GM20431 (cell line): ENCODE results near the gene RIPOR3.

Experiments
- in situ Hi-C: fragments of 300-500 bp; cut with MseI, MboI; formaldehyde crosslinking; loops from one replicate; pipeline ENCODE4 v1.15.0; 2020; ENCODE audit warnings: low sequenced_read_pairs; ENCODE audit not compliant: unreplicated experiment

The RIPOR3 gene

GRCh38 chr20:50565383-50565782 lies 126.0 kb downstream of the RIPOR3 start:
- in situ Hi-C loops = no loop called here

- in situ Hi-C loops = no loop called here
Observed at GRCh38 chr20:50563133-50563944, 128.0 kb downstream of the RIPOR3 start.

- in situ Hi-C loops = no loop called here
Observed at GRCh38 chr20:50562262-50562701, 129.1 kb downstream of the RIPOR3 start.

- in situ Hi-C loops = no loop called here
Observed at GRCh38 chr20:50561379-50562078, 129.8 kb downstream of the RIPOR3 start.

GRCh38 chr20:50560867-50561266 lies 130.5 kb downstream of the RIPOR3 start:
- in situ Hi-C loops = no loop called here

GRCh38 chr20:50559856-50560638 lies 131.3 kb downstream of the RIPOR3 start:
- in situ Hi-C loops = no loop called here

GRCh38 chr20:50559149-50559548 lies 132.2 kb downstream of the RIPOR3 start:
- in situ Hi-C loops = no loop called here

- in situ Hi-C loops = no loop called here
Observed at GRCh38 chr20:50558483-50558925, 132.8 kb downstream of the RIPOR3 start.

- in situ Hi-C loops = no loop called here
Observed at GRCh38 chr20:50557549-50558134, 133.7 kb downstream of the RIPOR3 start.

- in situ Hi-C loops = no loop called here
Observed at GRCh38 chr20:50555662-50556061, 135.7 kb downstream of the RIPOR3 start.

- in situ Hi-C loops = no loop called here
Observed at GRCh38 chr20:50554694-50555579, 136.4 kb downstream of the RIPOR3 start.

GRCh38 chr20:50552979-50553378 lies 138.4 kb downstream of the RIPOR3 start:
- in situ Hi-C loops = no loop called here

GRCh38 chr20:50551288-50551687 lies 140.1 kb downstream of the RIPOR3 start:
- in situ Hi-C loops = no loop called here

GRCh38 chr20:50550531-50550930 lies 140.8 kb downstream of the RIPOR3 start:
- in situ Hi-C loops = no loop called here

GRCh38 chr20:50548396-50548795 lies 142.9 kb downstream of the RIPOR3 start:
- in situ Hi-C loops = no loop called here

GRCh38 chr20:50547964-50548363 lies 143.4 kb downstream of the RIPOR3 start:
- in situ Hi-C loops = no loop called here

GRCh38 chr20:50546729-50547314 lies 144.5 kb downstream of the RIPOR3 start:
- in situ Hi-C loops = no loop called here

GRCh38 chr20:50545126-50545525 lies 146.2 kb downstream of the RIPOR3 start:
- in situ Hi-C loops = no loop called here

- in situ Hi-C loops = no loop called here
Observed at GRCh38 chr20:50543326-50543725, 148.0 kb downstream of the RIPOR3 start.
